ENCODE results near the gene SLC22A13. TPM values are rescaled to one million over a fixed set of nuclear protein-coding genes. Genes with fewer than 3 reads are reported as not detected.

Gene SLC22A13
- total and polyA plus RNA-seq, 2 donors (not counting 3 experiments of a cell fraction or from before 2014, with no cell fraction given) = 0.11 to 0.53 TPM

DNA sequence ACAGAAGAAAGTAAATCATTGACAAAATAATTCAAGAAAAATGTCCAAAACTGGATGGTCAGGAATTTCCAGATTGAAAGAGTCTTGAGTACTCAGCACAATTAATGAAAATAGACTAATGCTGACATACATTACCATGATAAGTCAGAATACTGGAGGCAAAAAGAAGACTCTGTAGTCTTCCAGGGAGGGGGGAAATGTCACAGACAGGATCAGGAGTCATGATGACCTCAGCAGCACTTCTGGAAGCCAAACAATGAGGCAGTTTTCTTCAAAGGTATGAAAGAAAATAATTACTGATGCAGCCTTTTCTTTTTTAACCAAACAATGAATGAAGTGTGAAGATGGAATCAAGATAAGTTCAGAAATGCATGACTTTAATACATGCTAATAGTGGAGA lies 30.1 kb upstream of the SLC22A13 start:
- Histone ChIP-seq H3K27ac (ENCODE audit: insufficient read depth, low read depth, low read length) (no peak overlapping the region), H3K27me3 (ENCODE audit: control insufficient read depth in 2 of 2, insufficient read depth in 2 of 2, low read length in 2 of 2) (no peaks in the 10 kb centered on the region), H3K4me2 (ENCODE audit: insufficient read depth, low read length) (no peak overlapping the region), H3K9ac (replicated peaks; ENCODE audit: extremely low read depth, insufficient read depth, low read length) (no peak overlapping the region), H2AFZ (ENCODE audit: low read depth, low read length) (no peak overlapping the region), H3K9me3 (replicated peaks; ENCODE audit: control insufficient read depth, insufficient read depth, low read length) (no peaks in the 10 kb centered on the region), H3K4me3 (replicated peaks in 1 of 3; ENCODE audit: insufficient read depth in 1 of 3, low read depth in 1 of 3, low read length in 3 of 3) (no peak overlapping the region), H3K4me1 (ENCODE audit: control insufficient read depth, extremely low read depth, insufficient read depth, low read length) (peaks cover 4% of the 10 kb centered on the region), H3K79me2 (ENCODE audit: control insufficient read depth, insufficient read depth, low read length) (no peaks in the 10 kb centered on the region), H4K20me1 (replicated peaks; ENCODE audit: control insufficient read depth, extremely low read depth, insufficient read depth, low read length) (no peaks in the 10 kb centered on the region), H3K9me1 (replicated peaks; ENCODE audit: control insufficient read depth, extremely low read depth, insufficient read depth, low read length) (no peaks in the 10 kb centered on the region), H3K36me3 (ENCODE audit: control insufficient read depth in 2 of 2, extremely low read depth in 1 of 2, insufficient read depth in 2 of 2, low read length in 2 of 2) (peaks cover 0 to 7% of the 10 kb centered on the region in 2 experiments)
- TF ChIP-seq JUN (IDR thresholded peaks at IDR 0.05; ENCODE audit: borderline replicate concordance, insufficient read depth, insufficient read length, low read depth) (peak; percentile 3), POLR2A (IDR thresholded peaks at IDR 0.05; ENCODE audit: low read depth, low read length) (no peak), FOS (IDR thresholded peaks at IDR 0.05; ENCODE audit: borderline replicate concordance, insufficient read depth, low read length) (peak; percentile 15), GATA2 (IDR thresholded peaks at IDR 0.05; ENCODE audit: insufficient read depth, insufficient read length, low read depth, low read length) (peak; percentile 42)
- POLR2A ChIA-PET = no interaction called here
- CTCF ChIA-PET = interaction anchor here (0.9 to 1.5 kb wide), 2 partner anchors 8 to 12 kb away, joined by 3 to 6 read pairs; no protein-coding TSS in a partner anchor
- peak; percentile 7 for DNase-seq (ENCODE audit: low read depth, low spot score)
- intact Hi-C loops (cut with micrococcal nuclease) = no loop called here
- no TSS peak for BruUV-seq (replicated peaks)
- dilution Hi-C loops (cut with MboI; ENCODE audit: extremely low pct_ligation_motif_present, low sequenced_read_pairs) = no loop called here
- FAIRE-seq = peak; percentile 81

DNA sequence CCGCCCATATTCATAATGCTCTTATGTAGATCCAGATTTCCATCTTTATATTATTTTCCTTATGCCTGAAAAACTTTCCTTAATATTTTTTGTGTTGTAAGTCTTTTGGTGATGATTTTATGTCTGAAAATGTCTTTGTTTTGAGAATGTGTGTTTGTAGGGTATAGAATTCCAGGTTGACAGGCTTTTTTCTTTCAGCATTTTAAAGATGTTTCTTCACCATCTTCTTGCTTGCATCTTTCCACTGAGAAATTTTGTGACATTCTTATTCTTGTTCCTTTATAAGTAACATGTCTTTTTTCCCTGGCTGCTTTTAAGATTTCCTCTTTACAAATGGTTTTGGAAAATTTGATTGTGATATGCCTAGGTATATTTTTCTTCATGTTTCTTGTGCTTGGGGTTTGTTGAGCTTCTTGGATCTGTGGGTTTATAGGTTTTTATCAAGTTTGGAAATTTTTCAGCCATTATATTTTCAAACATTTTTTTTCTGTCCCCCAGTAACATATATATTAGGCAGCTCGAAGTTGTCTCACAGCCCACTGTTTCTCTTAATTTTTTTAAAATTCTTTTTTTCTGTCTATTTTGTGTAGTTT lies 27.1 kb upstream of the SLC22A13 start:
- intact Hi-C loops (cut with micrococcal nuclease) = no loop called here
- no peak for FAIRE-seq
- POLR2A ChIA-PET = no interaction called here

More for the DNA sequence above, 27.1 kb upstream of the SLC22A13 start:
- TF ChIP-seq, protein P1, sequence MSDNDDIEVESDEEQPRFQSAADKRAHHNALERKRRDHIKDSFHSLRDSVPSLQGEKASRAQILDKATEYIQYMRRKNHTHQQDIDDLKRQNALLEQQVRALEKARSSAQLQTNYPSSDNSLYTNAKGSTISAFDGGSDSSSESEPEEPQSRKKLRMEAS (IDR thresholded peaks at IDR 0.05; ENCODE audit: insufficient read depth, insufficient read length) = no peak
- no peak for TF ChIP-seq JUN (IDR thresholded peaks at IDR 0.05; ENCODE audit: borderline replicate concordance, insufficient read depth, insufficient read length, low read depth)
- no peak for TF ChIP-seq EZH2 (IDR thresholded peaks at IDR 0.05; ENCODE audit: borderline replicate concordance, low read depth, low read length, severe bottlenecking)
- TF ChIP-seq POLR2AphosphoS5 (IDR thresholded peaks at IDR 0.05; ENCODE audit: insufficient read depth, low read depth, low read length) = no peak
- TF ChIP-seq POLR2A (IDR thresholded peaks at IDR 0.05; ENCODE audit: low read depth, low read length) = no peak
- TF ChIP-seq MYC (IDR thresholded peaks at IDR 0.05; ENCODE audit: low read depth, low read length) = no peak
- TF ChIP-seq GATA2 (IDR thresholded peaks at IDR 0.05; ENCODE audit: insufficient read depth, insufficient read length, low read depth, low read length) = no peak
- TF ChIP-seq FOS (IDR thresholded peaks at IDR 0.05; ENCODE audit: borderline replicate concordance, insufficient read depth, low read length) = no peak
- TF ChIP-seq, protein P2, sequence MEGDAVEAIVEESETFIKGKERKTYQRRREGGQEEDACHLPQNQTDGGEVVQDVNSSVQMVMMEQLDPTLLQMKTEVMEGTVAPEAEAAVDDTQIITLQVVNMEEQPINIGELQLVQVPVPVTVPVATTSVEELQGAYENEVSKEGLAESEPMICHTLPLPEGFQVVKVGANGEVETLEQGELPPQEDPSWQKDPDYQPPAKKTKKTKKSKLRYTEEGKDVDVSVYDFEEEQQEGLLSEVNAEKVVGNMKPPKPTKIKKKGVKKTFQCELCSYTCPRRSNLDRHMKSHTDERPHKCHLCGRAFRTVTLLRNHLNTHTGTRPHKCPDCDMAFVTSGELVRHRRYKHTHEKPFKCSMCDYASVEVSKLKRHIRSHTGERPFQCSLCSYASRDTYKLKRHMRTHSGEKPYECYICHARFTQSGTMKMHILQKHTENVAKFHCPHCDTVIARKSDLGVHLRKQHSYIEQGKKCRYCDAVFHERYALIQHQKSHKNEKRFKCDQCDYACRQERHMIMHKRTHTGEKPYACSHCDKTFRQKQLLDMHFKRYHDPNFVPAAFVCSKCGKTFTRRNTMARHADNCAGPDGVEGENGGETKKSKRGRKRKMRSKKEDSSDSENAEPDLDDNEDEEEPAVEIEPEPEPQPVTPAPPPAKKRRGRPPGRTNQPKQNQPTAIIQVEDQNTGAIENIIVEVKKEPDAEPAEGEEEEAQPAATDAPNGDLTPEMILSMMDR (IDR thresholded peaks at IDR 0.05; ENCODE audit: extremely low read depth in 1 of 2, insufficient read depth in 1 of 2, low read depth in 1 of 2, low read length in 2 of 2) = no peak
- dilution Hi-C loops (cut with MboI; ENCODE audit: extremely low pct_ligation_motif_present, low sequenced_read_pairs) = no loop called here
- H4K20me1 ChIP-seq (replicated peaks; ENCODE audit: control insufficient read depth, extremely low read depth, insufficient read depth, low read length) = no peaks in the 10 kb centered on the region
- H3K36me3 ChIP-seq (ENCODE audit: control insufficient read depth in 2 of 2, extremely low read depth in 1 of 2, insufficient read depth in 2 of 2, low read length in 2 of 2) = peaks cover 0 to 7% of the 10 kb centered on the region in 2 experiments
- no peak for DNase-seq (ENCODE audit: low read depth, low spot score)
- CTCF ChIA-PET = interaction anchor here (0.6 to 2.1 kb wide), 2 partner anchors 9 to 209 kb away, joined by 3 to 11 read pairs; partner anchors contain the start of gene PLCD1
- H3K4me1 ChIP-seq (ENCODE audit: control insufficient read depth, extremely low read depth, insufficient read depth, low read length) = peaks cover 4% of the 10 kb centered on the region
- H3K9me3 ChIP-seq (replicated peaks; ENCODE audit: control insufficient read depth, insufficient read depth, low read length) = no peaks in the 10 kb centered on the region
- H3K4me2 ChIP-seq (ENCODE audit: insufficient read depth, low read length) = no peak overlapping the region
- no peak overlapping the region for H3K9ac ChIP-seq (replicated peaks; ENCODE audit: extremely low read depth, insufficient read depth, low read length)
- H3K9me1 ChIP-seq (replicated peaks; ENCODE audit: control insufficient read depth, extremely low read depth, insufficient read depth, low read length) = no peaks in the 10 kb centered on the region
- BruUV-seq (replicated peaks) = no TSS peak
- H2AFZ ChIP-seq (ENCODE audit: low read depth, low read length) = no peak overlapping the region
- H3K4me3 ChIP-seq (replicated peaks in 1 of 3; ENCODE audit: insufficient read depth in 1 of 3, low read depth in 1 of 3, low read length in 3 of 3) = no peak overlapping the region
- H3K27me3 ChIP-seq (ENCODE audit: control insufficient read depth in 2 of 2, insufficient read depth in 2 of 2, low read length in 2 of 2) = no peaks in the 10 kb centered on the region
- H3K79me2 ChIP-seq (ENCODE audit: control insufficient read depth, insufficient read depth, low read length) = no peaks in the 10 kb centered on the region
- H3K27ac ChIP-seq (ENCODE audit: insufficient read depth, low read depth, low read length) = no peak overlapping the region

Data from endothelial cell of umbilical vein (primary cell).